Mesenteric fat pad (tissue), 1 donor: ENCODE measurements around the gene AKAP7. TPM values are rescaled to one million over a fixed set of nuclear protein-coding genes. Genes with fewer than 3 reads are reported as not detected.

ENCODE experiments used
- DNase-seq: peaks from one replicate; pipeline ENCODE4 v3.0.0-alpha.2; 2020; ENCODE audit warnings: low spot score
- total RNA-seq: library from RNA; stranded (reverse); fragmentation: NEBNext Ultra II Directional; extraction: Animal tissue kit (Norgen Biotek cat#: 25700); gene quantifications from one replicate; pipeline ENCODE4 v1.2.1, GENCODE V29; 2021
- donor health status: DM: yes; HTN: yes; CAD: no.

The AKAP7 gene
- total RNA-seq, 1 donor from 2014 or later = 12.2 TPM

- no peak for DNase-seq
Observed at GRCh38 chr6:131134220-131134979, 867 bp upstream of the AKAP7 start.

- DNase-seq = no peak
Observed at GRCh38 chr6:131134980-131135243, 355 bp upstream of the AKAP7 start.

GRCh38 chr6:131136021-131136786 lies 937 bp downstream of the AKAP7 start:
- DNase-seq = no peak

- DNase-seq = no peak
Observed at GRCh38 chr6:131139599-131139998, 4.3 kb downstream of the AKAP7 start.

- no peak for DNase-seq
Observed at GRCh38 chr6:131143319-131143718, 8.1 kb downstream of the AKAP7 start.

- DNase-seq = no peak
Observed at GRCh38 chr6:131146865-131147264, 11.6 kb downstream of the AKAP7 start.

GRCh38 chr6:131156411-131156810 lies 21.1 kb downstream of the AKAP7 start:
- DNase-seq = no peak

- no peak for DNase-seq
Observed at GRCh38 chr6:131159578-131159977, 24.3 kb downstream of the AKAP7 start.

GRCh38 chr6:131160254-131160758 lies 25.0 kb downstream of the AKAP7 start:
- DNase-seq = no peak

- DNase-seq = no peak
Observed at GRCh38 chr6:131161987-131162386, 26.7 kb downstream of the AKAP7 start.

- DNase-seq = no peak
Observed at GRCh38 chr6:131163886-131164285, 28.6 kb downstream of the AKAP7 start.

- DNase-seq = no peak
Observed at GRCh38 chr6:131164506-131164905, 29.2 kb downstream of the AKAP7 start.

- DNase-seq = no peak
Observed at GRCh38 chr6:131167773-131168172, 32.5 kb downstream of the AKAP7 start.

- DNase-seq = no peak
Observed at GRCh38 chr6:131169613-131170012, 34.3 kb downstream of the AKAP7 start.

GRCh38 chr6:131172222-131172621 lies 37.0 kb downstream of the AKAP7 start:
- DNase-seq = no peak

- DNase-seq = no peak
Observed at GRCh38 chr6:131173680-131174079, 38.4 kb downstream of the AKAP7 start.

- DNase-seq = no peak
Observed at GRCh38 chr6:131175564-131175963, 40.3 kb downstream of the AKAP7 start.

- no peak for DNase-seq
Observed at GRCh38 chr6:131177996-131178395, 42.7 kb downstream of the AKAP7 start.

- no peak for DNase-seq
Observed at GRCh38 chr6:131182991-131183425, 47.7 kb downstream of the AKAP7 start.

- DNase-seq = no peak
Observed at GRCh38 chr6:131183427-131184095, 48.3 kb downstream of the AKAP7 start.

GRCh38 chr6:131191590-131191989 lies 56.3 kb downstream of the AKAP7 start:
- DNase-seq = no peak

GRCh38 chr6:131197716-131198115 lies 62.4 kb downstream of the AKAP7 start:
- no peak for DNase-seq
